HuH-7 (cell line): Measurements from ENCODE around the gene TAS1R1.
A peak's percentile ranks its signal among the peaks of the same experiment; 100 is the strongest.
"Not testable (repeated sequence)": the region's sequence is repeated elsewhere in the genome, so short reads cannot be mapped to it uniquely, and the experiment has no call there.

Source experiments
- DNase-seq: peaks from one replicate; pipeline ENCODE4 v3.0.0; 2011; ENCODE audit warnings: low spot score

TAS1R1 gene

GRCh38 chr1:6521536-6521935 lies 33.6 kb upstream of the TAS1R1 start:
- DNase-seq = no peak

GRCh38 chr1:6523566-6523965 lies 31.5 kb upstream of the TAS1R1 start:
- DNase-seq = peak; percentile 83

GRCh38 chr1:6526316-6526715 lies 28.8 kb upstream of the TAS1R1 start:
- no peak for DNase-seq

- DNase-seq = no peak
Measured at GRCh38 chr1:6528492-6528891, 26.6 kb upstream of the TAS1R1 start.

- DNase-seq = no peak
Measured at GRCh38 chr1:6530504-6531160, 24.5 kb upstream of the TAS1R1 start.

- DNase-seq = no peak
Measured at GRCh38 chr1:6531996-6532395, 23.1 kb upstream of the TAS1R1 start.

GRCh38 chr1:6534248-6534822 lies 20.8 kb upstream of the TAS1R1 start:
- DNase-seq = no peak

- DNase-seq = no peak
Measured at GRCh38 chr1:6535214-6535613, 19.9 kb upstream of the TAS1R1 start.

- DNase-seq = no peak
Measured at GRCh38 chr1:6536291-6536690, 18.8 kb upstream of the TAS1R1 start.

GRCh38 chr1:6538956-6539355 lies 16.2 kb upstream of the TAS1R1 start:
- no peak for DNase-seq

- no peak for DNase-seq
Measured at GRCh38 chr1:6544831-6545230, 10.3 kb upstream of the TAS1R1 start.

GRCh38 chr1:6545276-6546112 lies 9.6 kb upstream of the TAS1R1 start:
- no peak for DNase-seq

GRCh38 chr1:6546326-6546725 lies 8.8 kb upstream of the TAS1R1 start:
- no peak for DNase-seq

- DNase-seq = no peak
Measured at GRCh38 chr1:6547301-6547700, 7.8 kb upstream of the TAS1R1 start.

GRCh38 chr1:6554031-6554906 lies 838 bp upstream of the TAS1R1 start, which contains the start of gene NOL9:
Gene NOL9 (minus strand): TSS chr1:6554513. CDS start chr1:6554502, 11 bp downstream.
- DNase-seq = peak; percentile 94

GRCh38 chr1:6557597-6557996 lies 2.5 kb downstream of the TAS1R1 start:
- DNase-seq = no peak

GRCh38 chr1:6559161-6559560 lies 4.1 kb downstream of the TAS1R1 start:
- not testable (repeated sequence) for DNase-seq

GRCh38 chr1:6560267-6560666 lies 5.2 kb downstream of the TAS1R1 start:
- DNase-seq = no peak

- DNase-seq = no peak
Measured at GRCh38 chr1:6569033-6569432, 13.9 kb downstream of the TAS1R1 start.

- no peak for DNase-seq
Measured at GRCh38 chr1:6570100-6570499, 15.0 kb downstream of the TAS1R1 start.

GRCh38 chr1:6570987-6571386 lies 15.9 kb downstream of the TAS1R1 start:
- DNase-seq = no peak
